GM12864 (cell line): Measurements from ENCODE around the gene NCSTN.

Experiments
- DNase-seq: peaks from one replicate; pipeline ENCODE4 v3.0.0-alpha.2; 2011; ENCODE audit warnings: low read depth
- H3K4me3 ChIP-seq: 2 replicates; pipeline ENCODE4 v1.5.1; 2011; ENCODE audit warnings: mild to moderate bottlenecking, low read depth, low read length, control low read depth
- TF ChIP-seq, protein P1 (sequence below): IDR thresholded peaks from 2 replicates; pipeline ENCODE4 v1.5.1; 2011; ENCODE audit warnings: low read depth, mild to moderate bottlenecking, moderate library complexity, low read length, control low read depth, inconsistent platforms; ENCODE audit errors: missing control alignments

Gene NCSTN

DNA sequence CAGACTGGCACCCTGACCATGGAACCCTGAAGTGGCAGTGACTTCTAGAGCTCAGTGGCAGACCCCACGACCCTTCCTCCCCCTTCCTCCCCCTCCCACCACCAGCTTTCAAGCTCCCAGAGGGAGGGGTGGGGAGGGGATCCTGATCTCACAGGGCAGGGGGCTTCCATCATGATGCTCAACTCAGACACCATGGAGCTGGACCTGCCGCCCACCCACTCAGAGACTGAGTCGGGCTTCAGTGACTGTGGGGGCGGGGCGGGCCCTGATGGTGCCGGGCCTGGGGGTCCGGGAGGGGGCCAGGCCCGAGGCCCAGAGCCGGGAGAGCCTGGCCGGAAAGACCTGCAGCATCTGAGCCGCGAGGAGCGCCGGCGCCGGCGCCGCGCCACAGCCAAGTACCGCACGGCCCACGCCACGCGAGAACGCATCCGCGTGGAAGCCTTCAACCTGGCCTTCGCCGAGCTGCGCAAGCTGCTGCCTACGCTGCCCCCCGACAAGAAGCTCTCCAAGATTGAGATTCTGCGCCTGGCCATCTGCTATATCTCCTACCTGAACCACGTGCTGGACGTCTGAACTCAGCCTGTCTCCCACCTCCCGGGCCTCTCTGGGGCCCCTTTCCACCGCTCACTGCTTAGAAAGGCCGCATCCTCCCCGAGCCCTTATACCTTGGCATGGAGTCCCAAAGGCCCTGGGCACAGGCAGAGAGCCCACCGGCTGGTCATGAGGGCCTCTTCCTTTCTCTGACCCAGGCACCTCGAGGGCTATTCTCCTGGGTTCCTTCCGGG, 27.6 kb downstream of the NCSTN start:
- TF ChIP-seq, protein P1, sequence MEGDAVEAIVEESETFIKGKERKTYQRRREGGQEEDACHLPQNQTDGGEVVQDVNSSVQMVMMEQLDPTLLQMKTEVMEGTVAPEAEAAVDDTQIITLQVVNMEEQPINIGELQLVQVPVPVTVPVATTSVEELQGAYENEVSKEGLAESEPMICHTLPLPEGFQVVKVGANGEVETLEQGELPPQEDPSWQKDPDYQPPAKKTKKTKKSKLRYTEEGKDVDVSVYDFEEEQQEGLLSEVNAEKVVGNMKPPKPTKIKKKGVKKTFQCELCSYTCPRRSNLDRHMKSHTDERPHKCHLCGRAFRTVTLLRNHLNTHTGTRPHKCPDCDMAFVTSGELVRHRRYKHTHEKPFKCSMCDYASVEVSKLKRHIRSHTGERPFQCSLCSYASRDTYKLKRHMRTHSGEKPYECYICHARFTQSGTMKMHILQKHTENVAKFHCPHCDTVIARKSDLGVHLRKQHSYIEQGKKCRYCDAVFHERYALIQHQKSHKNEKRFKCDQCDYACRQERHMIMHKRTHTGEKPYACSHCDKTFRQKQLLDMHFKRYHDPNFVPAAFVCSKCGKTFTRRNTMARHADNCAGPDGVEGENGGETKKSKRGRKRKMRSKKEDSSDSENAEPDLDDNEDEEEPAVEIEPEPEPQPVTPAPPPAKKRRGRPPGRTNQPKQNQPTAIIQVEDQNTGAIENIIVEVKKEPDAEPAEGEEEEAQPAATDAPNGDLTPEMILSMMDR: no peak
- no peak for DNase-seq
- no peak overlapping the region for H3K4me3 ChIP-seq

DNA sequence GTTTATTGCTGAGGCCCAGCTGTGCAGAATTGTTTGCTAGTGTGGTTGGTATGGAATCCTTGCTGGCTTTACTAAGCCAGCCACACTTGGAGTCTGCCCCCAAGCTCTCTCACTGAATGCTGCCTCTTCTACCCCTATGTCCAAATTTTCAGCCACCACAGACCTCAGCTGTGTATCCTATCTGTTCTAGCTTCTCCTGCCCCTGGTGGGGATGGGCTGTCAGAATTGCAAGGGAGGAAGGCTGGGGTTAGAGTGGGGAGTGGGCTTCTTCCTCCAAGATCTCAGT, 28.1 kb downstream of the NCSTN start:
- no peak overlapping the region for H3K4me3 ChIP-seq

DNA sequence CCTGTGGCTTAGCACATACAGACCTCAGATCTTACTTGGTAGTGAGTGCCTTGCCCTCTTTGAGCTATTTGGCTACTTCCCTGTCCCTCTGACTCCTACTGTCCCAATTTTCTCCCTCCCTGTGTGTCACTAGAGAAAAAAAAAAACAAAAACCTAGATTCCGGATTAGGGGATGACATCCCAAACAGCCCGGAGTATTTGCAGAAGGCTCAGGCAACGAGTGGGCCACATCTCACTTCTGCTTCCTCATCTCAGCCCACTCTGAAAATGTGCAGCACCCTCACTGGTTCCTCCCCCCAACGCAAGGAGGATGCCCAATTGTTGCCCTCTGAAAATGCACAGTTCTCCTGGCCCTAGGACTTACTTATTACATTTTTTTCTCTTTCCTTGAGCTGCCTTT, 28.6 kb downstream of the NCSTN start:
- no peak for DNase-seq
- no peak overlapping the region for H3K4me3 ChIP-seq

More for the DNA sequence above, 28.1 kb downstream of the NCSTN start:
- TF ChIP-seq, protein P1: no peak
- DNase-seq: no peak

DNA sequence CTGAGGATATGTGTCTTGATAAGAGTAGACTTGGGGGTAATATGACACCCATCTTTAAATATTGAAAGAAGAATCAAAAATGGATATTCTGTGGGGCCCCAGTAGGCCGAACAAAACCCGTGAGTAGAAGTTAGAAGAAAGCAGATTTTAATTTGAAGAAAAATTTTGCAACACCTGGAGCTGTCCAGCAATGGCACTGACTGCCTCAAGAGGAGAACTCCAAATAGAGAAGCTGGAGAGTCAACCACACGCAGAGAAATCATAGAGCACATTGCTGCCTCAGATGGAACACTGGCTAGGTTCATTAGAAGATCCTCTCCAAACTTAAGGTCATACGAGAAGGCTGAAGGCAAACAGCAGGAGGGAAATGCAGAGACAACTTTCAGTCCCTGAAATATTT, 30.5 kb downstream of the NCSTN start:
- H3K4me3 ChIP-seq: no peak overlapping the region
- DNase-seq: no peak
- TF ChIP-seq, protein P1: no peak

More for the DNA sequence above, 28.6 kb downstream of the NCSTN start:
- TF ChIP-seq, protein P1: no peak

DNA sequence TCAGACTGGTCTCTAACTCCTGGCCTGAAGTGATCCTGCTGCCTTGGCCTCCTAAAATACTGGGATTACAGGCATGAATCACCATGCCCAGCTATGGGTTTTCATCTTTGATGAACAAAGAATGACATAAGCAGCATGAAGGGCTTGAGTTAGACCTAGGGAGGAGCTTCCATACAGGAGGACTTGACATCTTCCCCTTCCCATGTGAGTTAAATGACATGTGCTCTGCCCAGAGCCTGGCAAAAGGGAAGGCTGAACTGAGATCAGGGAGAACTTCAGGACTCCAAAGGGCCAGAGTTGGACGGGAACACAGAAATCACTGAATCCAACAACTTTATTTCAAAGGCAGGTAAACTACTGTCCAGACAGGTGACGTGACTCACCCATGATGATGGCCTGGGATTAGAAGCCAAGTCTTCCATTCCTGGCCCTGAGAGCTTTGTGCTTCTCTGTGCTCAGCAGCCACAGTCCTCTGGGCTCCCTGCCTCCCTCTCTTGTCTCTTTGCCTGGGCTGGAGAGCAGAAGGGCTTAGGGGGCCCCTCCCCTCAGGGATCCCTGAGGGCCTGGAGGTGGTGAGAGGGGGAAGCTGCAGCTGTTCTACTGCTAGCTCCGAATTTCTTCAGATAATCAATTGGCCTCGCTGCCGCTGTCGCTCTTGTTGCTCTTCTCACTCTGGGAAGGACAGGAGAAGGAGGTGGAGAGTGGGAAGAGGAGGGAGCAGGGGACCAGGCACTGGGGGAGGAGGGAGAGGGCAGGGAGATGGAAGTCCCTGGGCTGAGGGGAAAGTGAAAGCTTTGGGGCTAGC, 31.3 kb downstream of the NCSTN start:
- TF ChIP-seq, protein P1: no peak
- no peak overlapping the region for H3K4me3 ChIP-seq
- no peak for DNase-seq

DNA sequence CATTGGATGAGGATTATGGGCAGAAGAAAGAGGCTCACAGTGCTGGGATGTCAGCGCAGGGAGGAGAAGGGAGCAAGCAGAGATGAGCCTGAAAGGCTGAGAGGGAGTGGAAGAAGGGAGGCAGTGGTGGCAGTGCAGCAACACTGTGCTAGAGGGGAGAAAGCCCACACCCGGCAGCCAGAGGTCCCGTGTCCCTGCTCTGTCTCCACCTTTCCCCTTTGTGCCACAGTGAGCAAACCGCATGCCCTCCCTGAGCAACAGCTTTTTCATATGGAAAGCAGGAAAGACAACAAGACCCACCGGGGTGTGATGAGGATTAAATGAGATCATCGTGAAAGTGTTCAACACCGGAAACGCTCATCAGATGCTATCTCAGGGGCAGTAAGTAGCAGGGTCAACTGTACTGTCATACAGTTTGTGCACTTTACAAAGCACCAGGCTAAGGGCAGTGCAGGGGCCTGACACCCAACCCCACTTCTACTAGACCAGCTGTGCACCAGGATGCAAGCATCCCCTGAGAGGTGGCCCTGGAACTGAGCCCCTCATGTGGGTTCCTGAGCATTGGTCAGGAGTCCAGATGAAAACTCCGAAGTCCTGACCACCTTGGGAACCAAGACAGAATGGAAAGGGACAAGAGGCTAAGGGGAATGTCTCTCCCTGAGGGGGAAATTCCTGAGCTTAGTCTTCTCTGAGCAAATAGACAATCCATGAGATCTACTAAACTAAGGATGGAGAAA, 32.8 kb downstream of the NCSTN start:
- DNase-seq: no peak
- no peak overlapping the region for H3K4me3 ChIP-seq
- TF ChIP-seq, protein P1: no peak
